ENCODE results near the gene TBL3. TPM values are rescaled to one million over a fixed set of nuclear protein-coding genes. Genes with fewer than 3 reads are reported as not detected.
"Not testable (repeated sequence)": the region's sequence is repeated elsewhere in the genome, so short reads cannot be mapped to it uniquely, and the experiment has no call there.

TBL3 gene
- total and polyA plus RNA-seq, 4 donors, result 12.9 to 39.0 (median 31.7) TPM

GRCh38 chr16:1932050-1933028, 39.5 kb upstream of the TBL3 start:
- DNase-seq (ENCODE audit: low read depth in 4 of 6, low spot score in 6 of 6), result peak in 1 of 6 donors; percentile 1
- Histone ChIP-seq H3K4me3 (ENCODE audit: low read depth, low read length) (no peak overlapping the region), H3K4me1 (ENCODE audit: control insufficient read depth, insufficient read depth, low read length) (peaks cover 12% of the 10 kb centered on the region), H3K9me3 (ENCODE audit: control insufficient read depth, insufficient read depth, low read length) (no peaks in the 10 kb centered on the region), H3K36me3 (ENCODE audit: control insufficient read depth, insufficient read depth, low read length) (peaks cover 7% of the 10 kb centered on the region), H3K27ac (ENCODE audit: low read depth, low read length) (no peak overlapping the region), H3K27me3 (ENCODE audit: control insufficient read depth, insufficient read depth, low read length) (no peaks in the 10 kb centered on the region)
- WGBS (ENCODE audit: insufficient coverage), result 72% methylated on average over 19 of the region's 19 CpGs

GRCh38 chr16:1933097-1933661, 38.7 kb upstream of the TBL3 start:
- no peaks in the 10 kb centered on the region for H3K27me3 ChIP-seq (ENCODE audit: control insufficient read depth, insufficient read depth, low read length)
- H3K4me3 ChIP-seq (ENCODE audit: low read depth, low read length), result no peak overlapping the region
- no peak for DNase-seq (ENCODE audit: low read depth in 4 of 6, low spot score in 6 of 6)
- peaks cover 12% of the 10 kb centered on the region for H3K4me1 ChIP-seq (ENCODE audit: control insufficient read depth, insufficient read depth, low read length)
- no peak overlapping the region for H3K27ac ChIP-seq (ENCODE audit: low read depth, low read length)
- 65% methylated on average over 23 of the region's 23 CpGs for WGBS (ENCODE audit: insufficient coverage)
- peaks cover 12% of the 10 kb centered on the region for H3K36me3 ChIP-seq (ENCODE audit: control insufficient read depth, insufficient read depth, low read length)
- no peaks in the 10 kb centered on the region for H3K9me3 ChIP-seq (ENCODE audit: control insufficient read depth, insufficient read depth, low read length)

DNA sequence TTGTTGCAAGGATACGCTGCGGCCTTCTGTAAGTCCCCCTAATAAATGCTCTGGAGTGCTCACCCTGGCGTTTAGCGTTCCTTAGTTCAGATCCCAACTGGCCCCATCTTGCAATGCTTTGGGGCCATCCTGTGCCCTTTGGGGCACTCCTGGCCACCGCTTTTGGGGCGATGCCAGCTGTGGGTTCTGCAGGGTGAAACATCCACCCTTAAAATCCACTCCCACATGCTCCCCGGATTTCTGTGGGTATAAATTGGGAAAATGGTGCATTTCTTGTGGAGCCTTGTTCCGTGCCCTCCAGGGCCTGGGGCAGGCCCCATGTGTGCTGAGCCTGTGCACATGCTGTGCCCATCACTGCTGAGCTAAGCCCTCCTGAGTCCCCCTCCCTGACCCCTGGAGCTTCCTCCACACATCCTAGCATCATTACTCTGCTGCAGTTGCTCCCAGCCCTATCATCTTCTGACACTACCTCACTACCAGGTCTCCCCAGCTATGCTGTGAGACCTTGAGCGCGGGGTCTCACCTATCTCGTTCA, 34.8 kb upstream of the TBL3 start:
- no peak overlapping the region for H3K4me3 ChIP-seq (ENCODE audit: low read depth, low read length)
- DNase-seq (ENCODE audit: low read depth in 4 of 6, low spot score in 6 of 6), result no peak
- peaks cover 8% of the 10 kb centered on the region for H3K4me1 ChIP-seq (ENCODE audit: control insufficient read depth, insufficient read depth, low read length)
- no peaks in the 10 kb centered on the region for H3K9me3 ChIP-seq (ENCODE audit: control insufficient read depth, insufficient read depth, low read length)
- no peak overlapping the region for H3K27ac ChIP-seq (ENCODE audit: low read depth, low read length)
- WGBS (ENCODE audit: insufficient coverage), result 93% methylated on average over 5 of the region's 11 CpGs
- H3K27me3 ChIP-seq (ENCODE audit: control insufficient read depth, insufficient read depth, low read length), result no peaks in the 10 kb centered on the region
- peaks cover 41% of the 10 kb centered on the region for H3K36me3 ChIP-seq (ENCODE audit: control insufficient read depth, insufficient read depth, low read length)

GRCh38 chr16:1938316-1938715, 33.5 kb upstream of the TBL3 start:
- H3K27ac ChIP-seq (ENCODE audit: low read depth, low read length), result no peak overlapping the region
- H3K27me3 ChIP-seq (ENCODE audit: control insufficient read depth, insufficient read depth, low read length), result no peaks in the 10 kb centered on the region
- no peak overlapping the region for H3K4me3 ChIP-seq (ENCODE audit: low read depth, low read length)
- H3K36me3 ChIP-seq (ENCODE audit: control insufficient read depth, insufficient read depth, low read length), result peaks cover 41% of the 10 kb centered on the region
- no peaks in the 10 kb centered on the region for H3K9me3 ChIP-seq (ENCODE audit: control insufficient read depth, insufficient read depth, low read length)
- DNase-seq (ENCODE audit: low read depth in 4 of 6, low spot score in 6 of 6), result no peak
- H3K4me1 ChIP-seq (ENCODE audit: control insufficient read depth, insufficient read depth, low read length), result peaks cover 18% of the 10 kb centered on the region
- 96% methylated on average over 9 of the region's 10 CpGs for WGBS (ENCODE audit: insufficient coverage)

GRCh38 chr16:1938910-1939309, 32.9 kb upstream of the TBL3 start:
- Histone ChIP-seq H3K4me3 (ENCODE audit: low read depth, low read length) (no peak overlapping the region), H3K4me1 (ENCODE audit: control insufficient read depth, insufficient read depth, low read length) (peaks cover 23% of the 10 kb centered on the region), H3K27ac (ENCODE audit: low read depth, low read length) (no peak overlapping the region), H3K27me3 (ENCODE audit: control insufficient read depth, insufficient read depth, low read length) (no peaks in the 10 kb centered on the region), H3K9me3 (ENCODE audit: control insufficient read depth, insufficient read depth, low read length) (no peaks in the 10 kb centered on the region), H3K36me3 (ENCODE audit: control insufficient read depth, insufficient read depth, low read length) (peaks cover 41% of the 10 kb centered on the region)
- DNase-seq (ENCODE audit: low read depth in 4 of 6, low spot score in 6 of 6), result no peak
- 98% methylated on average over 17 of the region's 17 CpGs for WGBS (ENCODE audit: insufficient coverage)

DNA sequence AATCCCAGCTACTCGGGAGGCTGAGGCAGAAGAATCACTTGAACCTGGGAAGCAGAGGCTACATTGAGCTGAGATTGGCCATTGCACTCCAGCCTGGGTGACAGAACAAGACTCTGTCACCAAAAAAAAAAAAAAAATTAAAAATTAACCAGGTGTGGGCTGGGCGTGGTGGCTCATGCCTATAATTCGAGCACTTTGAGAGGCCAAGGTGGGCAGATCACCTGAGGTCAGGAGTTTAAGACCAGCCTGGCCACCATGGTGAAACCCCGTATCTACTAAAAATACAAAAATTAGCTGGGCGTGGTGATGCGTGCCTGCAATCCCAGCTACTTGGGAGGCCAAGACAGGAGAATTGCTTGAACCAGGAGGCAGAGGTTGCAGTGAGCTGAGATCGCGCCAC, 32.0 kb upstream of the TBL3 start:
- H3K9me3 ChIP-seq (ENCODE audit: control insufficient read depth, insufficient read depth, low read length); H3K27ac ChIP-seq (ENCODE audit: low read depth, low read length); H3K27me3 ChIP-seq (ENCODE audit: control insufficient read depth, insufficient read depth, low read length); H3K4me3 ChIP-seq (ENCODE audit: low read depth, low read length); DNase-seq (ENCODE audit: low read depth in 4 of 6, low spot score in 6 of 6): not testable (repeated sequence)
- Histone ChIP-seq H3K36me3 (ENCODE audit: control insufficient read depth, insufficient read depth, low read length) (peaks cover 41% of the 10 kb centered on the region), H3K4me1 (ENCODE audit: control insufficient read depth, insufficient read depth, low read length) (peaks cover 23% of the 10 kb centered on the region)
- WGBS (ENCODE audit: insufficient coverage), result 97% methylated on average over 7 of the region's 8 CpGs

- H3K27ac ChIP-seq (ENCODE audit: low read depth, low read length), result no peak overlapping the region
- WGBS (ENCODE audit: insufficient coverage), result 95% methylated on average over 22 of the region's 23 CpGs
These were observed 31.3 kb upstream of the TBL3 start for GRCh38 chr16:1940273-1941161.

DNA sequence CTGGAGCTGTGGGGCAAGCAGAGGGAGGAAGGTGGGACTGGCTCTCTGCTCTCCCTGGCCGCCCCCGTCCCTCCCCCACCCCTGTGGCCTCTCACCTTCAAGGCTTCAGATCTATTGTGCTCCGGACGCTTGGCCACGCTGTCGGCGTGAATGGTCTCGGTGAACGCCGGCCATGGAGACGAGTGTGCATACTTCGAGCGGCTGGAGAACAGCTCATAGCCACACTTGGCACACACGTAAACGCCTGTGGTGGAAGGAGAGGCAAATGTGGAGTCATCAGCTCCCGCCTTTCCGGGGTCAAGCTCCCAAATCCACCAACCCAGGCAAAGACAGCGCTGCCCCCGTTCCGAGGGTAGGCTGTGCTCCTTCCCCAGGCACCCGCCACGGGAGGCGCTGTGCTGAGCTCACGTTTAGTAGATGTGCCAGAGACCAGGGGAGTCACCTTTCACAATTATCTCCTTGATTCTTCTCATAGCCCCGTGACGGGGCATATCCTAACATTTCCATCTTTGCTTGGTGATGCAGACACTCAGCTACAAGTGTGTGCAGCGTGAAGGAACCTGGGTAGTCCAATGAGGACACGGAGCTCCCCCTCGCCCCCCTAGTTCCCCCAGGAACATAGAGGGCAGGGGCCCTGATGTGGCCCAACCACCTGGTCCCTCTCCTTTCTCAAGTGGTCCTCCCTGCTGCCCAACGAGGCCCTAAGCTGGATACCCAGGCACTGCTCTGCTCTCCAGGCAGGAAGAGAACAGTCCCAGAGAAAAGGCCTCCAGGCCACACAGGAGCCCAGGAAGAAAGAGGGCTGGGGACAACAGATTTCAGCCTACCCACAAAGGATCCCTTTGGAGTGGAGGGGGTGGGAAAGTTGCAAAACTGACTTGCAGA, 30.4 kb upstream of the TBL3 start:
- no peak overlapping the region for H3K27ac ChIP-seq (ENCODE audit: low read depth, low read length)
- no peak overlapping the region for H3K4me3 ChIP-seq (ENCODE audit: low read depth, low read length)
- WGBS (ENCODE audit: insufficient coverage), result 70% methylated on average over 23 of the region's 30 CpGs
- H3K36me3 ChIP-seq (ENCODE audit: control insufficient read depth, insufficient read depth, low read length), result peaks cover 41% of the 10 kb centered on the region
- no peaks in the 10 kb centered on the region for H3K27me3 ChIP-seq (ENCODE audit: control insufficient read depth, insufficient read depth, low read length)
- no peak for DNase-seq (ENCODE audit: low read depth in 4 of 6, low spot score in 6 of 6)
- H3K4me1 ChIP-seq (ENCODE audit: control insufficient read depth, insufficient read depth, low read length), result peaks cover 23% of the 10 kb centered on the region
- H3K9me3 ChIP-seq (ENCODE audit: control insufficient read depth, insufficient read depth, low read length), result no peaks in the 10 kb centered on the region

More at GRCh38 chr16:1940273-1941161, 31.3 kb upstream of the TBL3 start:
- Histone ChIP-seq H3K27me3 (ENCODE audit: control insufficient read depth, insufficient read depth, low read length) (no peaks in the 10 kb centered on the region), H3K4me3 (ENCODE audit: low read depth, low read length) (no peak overlapping the region), H3K4me1 (ENCODE audit: control insufficient read depth, insufficient read depth, low read length) (peaks cover 23% of the 10 kb centered on the region), H3K9me3 (ENCODE audit: control insufficient read depth, insufficient read depth, low read length) (no peaks in the 10 kb centered on the region), H3K36me3 (ENCODE audit: control insufficient read depth, insufficient read depth, low read length) (peaks cover 41% of the 10 kb centered on the region)
- no peak for DNase-seq (ENCODE audit: low read depth in 4 of 6, low spot score in 6 of 6)
